HG03108 (cell line): ENCODE measurements around the gene ADCY4.
"Not testable (repeated sequence)": the region's sequence is repeated elsewhere in the genome, so short reads cannot be mapped to it uniquely, and the experiment has no call there.

Experiments
- ATAC-seq: cut with Tn5 transposase; IDR thresholded peaks from one replicate; pipeline ENCODE4 v1.9.1; 2021; ENCODE audit warnings: moderate library complexity; ENCODE audit not compliant: unreplicated experiment

Gene ADCY4

GRCh38 chr14:24334431-24335291, at the start of gene ADCY4:
TSS of gene ADCY4 (minus strand) at chr14:24335071. CDS start at chr14:24334652, 419 bp downstream.
- no peak for ATAC-seq

GRCh38 chr14:24384169-24384568, 49.3 kb upstream of the ADCY4 start:
- ATAC-seq, result no peak

GRCh38 chr14:24382064-24382371, 47.1 kb upstream of the ADCY4 start:
- no peak for ATAC-seq

- no peak for ATAC-seq
Observed at GRCh38 chr14:24381363-24382063, 46.6 kb upstream of the ADCY4 start.

- ATAC-seq, result no peak
Observed at GRCh38 chr14:24379907-24380730, 45.2 kb upstream of the ADCY4 start.

GRCh38 chr14:24378981-24379906, 44.4 kb upstream of the ADCY4 start:
- no peak for ATAC-seq

- ATAC-seq, result no peak
Observed at GRCh38 chr14:24378327-24378726, 43.5 kb upstream of the ADCY4 start.

- ATAC-seq, result no peak
Observed at GRCh38 chr14:24377657-24378056, 42.8 kb upstream of the ADCY4 start.

- ATAC-seq, result no peak
Observed at GRCh38 chr14:24377126-24377525, 42.3 kb upstream of the ADCY4 start.

- ATAC-seq, result no peak
Observed at GRCh38 chr14:24376448-24377070, 41.7 kb upstream of the ADCY4 start.

- ATAC-seq, result no peak
Observed at GRCh38 chr14:24372701-24373416, 38.0 kb upstream of the ADCY4 start.

- ATAC-seq, result not testable (repeated sequence)
Observed at GRCh38 chr14:24371605-24372004, 36.7 kb upstream of the ADCY4 start.

GRCh38 chr14:24370748-24371147, 35.9 kb upstream of the ADCY4 start:
- no peak for ATAC-seq

GRCh38 chr14:24369907-24370687, 35.2 kb upstream of the ADCY4 start:
- ATAC-seq, result no peak

- ATAC-seq, result no peak
Observed at GRCh38 chr14:24369463-24369862, 34.6 kb upstream of the ADCY4 start.

- ATAC-seq, result no peak
Observed at GRCh38 chr14:24368562-24369252, 33.8 kb upstream of the ADCY4 start.

- no peak for ATAC-seq
Observed at GRCh38 chr14:24368212-24368561, 33.3 kb upstream of the ADCY4 start.
